ENCODE results near the gene FUOM.

- TF ChIP-seq CTCF (IDR thresholded peaks at IDR 0.05) (no peak), POLR2A (IDR thresholded peaks at IDR 0.05) (no peak)
Observed at GRCh38 chr10:133353202-133353959, 4.4 kb downstream of the FUOM start.

Measured in testis (tissue), 2 donors.